SJCRH30 (cell line): ENCODE results near the gene BID. TPM values are rescaled to one million over a fixed set of nuclear protein-coding genes. Genes with fewer than 3 reads are reported as not detected.

Source experiments
- DNase-seq, 2 experiments: peaks; one replicate each; pipeline ENCODE4 v3.0.0-alpha.2; 2015 to 2020
- H3K27ac ChIP-seq: fragments of 250-450 bp; sonication (Bioruptor Pico); 2 replicates; pipeline ENCODE4 v1.5.1; 2020; ENCODE audit warnings: mild to moderate bottlenecking, moderate library complexity
- H3K27me3 ChIP-seq: fragments of 250-450 bp; sonication (Bioruptor Pico); 2 replicates; pipeline ENCODE4 v1.5.1; 2020; ENCODE audit warnings: mild to moderate bottlenecking, moderate library complexity
- H3K36me3 ChIP-seq: fragments of 250-450 bp; sonication (Bioruptor Pico); 2 replicates; pipeline ENCODE4 v1.5.1; 2020; ENCODE audit warnings: mild to moderate bottlenecking, moderate library complexity
- H3K4me1 ChIP-seq: fragments of 250-450 bp; sonication (Bioruptor Pico); 2 replicates; pipeline ENCODE4 v1.5.1; 2020; ENCODE audit warnings: mild to moderate bottlenecking, moderate library complexity
- H3K4me3 ChIP-seq: fragments of 250-450 bp; sonication (Bioruptor Pico); 2 replicates; pipeline ENCODE4 v1.5.1; 2020; ENCODE audit warnings: mild to moderate bottlenecking, moderate library complexity
- H3K9me3 ChIP-seq: fragments of 250-450 bp; sonication (Bioruptor Pico); replicated peaks from 2 replicates; pipeline ENCODE4 v1.5.1; 2020; ENCODE audit warnings: mild to moderate bottlenecking, moderate library complexity
- total RNA-seq: library from RNA; depleted of rRNA; stranded (reverse); fragments of >200 nt; shearing (Covaris generic); gene quantifications from 2 replicates; pipeline ENCODE4 v1.2.3, GENCODE V29; 2014

BID gene
- total RNA-seq, 1 experiment from 2014 or later: 39.9 TPM

DNA sequence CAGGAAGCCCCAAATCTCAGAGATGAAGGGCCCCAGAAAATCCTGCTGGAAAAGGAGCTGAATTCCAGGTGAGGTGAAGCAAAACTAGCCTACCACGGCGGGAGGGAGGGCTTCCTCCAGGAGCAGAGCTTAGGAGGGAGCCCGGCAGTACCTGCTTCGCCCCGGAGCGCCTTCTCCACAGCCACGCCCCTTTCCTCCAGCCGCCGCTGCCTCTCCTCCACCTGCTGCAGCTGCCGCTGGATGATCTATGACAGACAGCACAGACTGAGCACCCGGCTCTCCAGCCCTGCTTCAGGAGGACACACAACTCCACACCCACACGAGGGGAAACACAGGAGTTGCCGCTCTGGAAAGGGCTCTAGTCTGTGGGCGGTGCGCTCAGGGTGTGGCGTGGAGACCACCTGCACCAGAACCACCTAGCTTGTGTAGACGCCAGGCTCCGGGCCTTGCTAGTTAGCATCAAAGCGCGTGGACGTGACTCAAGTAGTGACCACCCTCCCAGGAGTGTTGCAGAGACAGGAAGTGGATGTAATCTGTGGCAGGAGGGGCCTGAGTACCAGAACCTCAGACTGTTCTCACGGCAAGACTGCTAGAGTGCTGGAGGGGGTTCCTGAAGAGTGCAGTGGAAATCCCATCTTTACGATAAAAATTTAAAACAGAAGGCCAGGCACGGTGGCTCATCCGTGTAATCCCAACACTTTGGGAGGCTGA is 34.6 kb upstream of the BID start:
- no peaks in the 10 kb centered on the region for H3K36me3 ChIP-seq
- H3K4me1 ChIP-seq: peaks cover 5% of the 10 kb centered on the region
- no peak overlapping the region for H3K4me3 ChIP-seq
- no peak for DNase-seq
- H3K27ac ChIP-seq: no peak overlapping the region
- H3K9me3 ChIP-seq: no peaks in the 10 kb centered on the region
- no peaks in the 10 kb centered on the region for H3K27me3 ChIP-seq

- Histone ChIP-seq H3K27ac (peak overlapping the region; percentile 22), H3K36me3 (no peaks in the 10 kb centered on the region), H3K9me3 (no peaks in the 10 kb centered on the region), H3K4me1 (peaks cover 5% of the 10 kb centered on the region), H3K27me3 (no peaks in the 10 kb centered on the region), H3K4me3 (no peak overlapping the region)
- peak; percentile 73 to 77 for DNase-seq
Observed at GRCh38 chr22:17807578-17808410, 33.5 kb upstream of the BID start.

- Histone ChIP-seq H3K27me3 (no peaks in the 10 kb centered on the region), H3K4me3 (no peak overlapping the region), H3K36me3 (no peaks in the 10 kb centered on the region), H3K4me1 (peaks cover 5% of the 10 kb centered on the region), H3K27ac (no peak overlapping the region), H3K9me3 (no peaks in the 10 kb centered on the region)
- DNase-seq: no peak
Observed at GRCh38 chr22:17807086-17807485, 32.8 kb upstream of the BID start.

DNA sequence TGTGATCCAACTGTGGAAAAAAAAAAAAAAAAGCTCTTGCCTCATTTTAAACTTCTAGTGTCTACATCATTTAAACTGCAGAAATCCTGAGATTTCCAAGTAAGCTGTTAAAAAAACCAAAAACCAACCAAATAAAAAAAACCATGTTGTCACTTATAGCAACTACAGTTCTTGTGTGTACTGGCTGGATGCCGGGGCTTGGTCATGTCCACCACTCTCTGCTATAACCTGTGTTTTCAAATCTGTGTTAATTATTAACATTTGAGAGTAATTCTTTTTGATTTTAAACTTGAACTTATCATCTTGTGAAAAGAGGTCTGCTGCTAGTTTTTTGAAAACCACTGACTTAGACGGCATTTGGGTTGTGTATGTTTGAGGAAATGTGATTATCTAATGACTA is 32.2 kb upstream of the BID start:
- H3K9me3 ChIP-seq: no peaks in the 10 kb centered on the region
- no peak for DNase-seq
- no peak overlapping the region for H3K27ac ChIP-seq
- no peaks in the 10 kb centered on the region for H3K36me3 ChIP-seq
- H3K4me1 ChIP-seq: peaks cover 5% of the 10 kb centered on the region
- no peaks in the 10 kb centered on the region for H3K27me3 ChIP-seq
- H3K4me3 ChIP-seq: no peak overlapping the region

GRCh38 chr22:17804331-17805080 is 30.2 kb upstream of the BID start:
- DNase-seq: peak in 1 of 2 experiments; percentile 58
- Histone ChIP-seq H3K9me3 (no peaks in the 10 kb centered on the region), H3K36me3 (no peaks in the 10 kb centered on the region), H3K4me1 (peaks cover 5% of the 10 kb centered on the region), H3K27me3 (no peaks in the 10 kb centered on the region), H3K4me3 (no peak overlapping the region), H3K27ac (no peak overlapping the region)

DNA sequence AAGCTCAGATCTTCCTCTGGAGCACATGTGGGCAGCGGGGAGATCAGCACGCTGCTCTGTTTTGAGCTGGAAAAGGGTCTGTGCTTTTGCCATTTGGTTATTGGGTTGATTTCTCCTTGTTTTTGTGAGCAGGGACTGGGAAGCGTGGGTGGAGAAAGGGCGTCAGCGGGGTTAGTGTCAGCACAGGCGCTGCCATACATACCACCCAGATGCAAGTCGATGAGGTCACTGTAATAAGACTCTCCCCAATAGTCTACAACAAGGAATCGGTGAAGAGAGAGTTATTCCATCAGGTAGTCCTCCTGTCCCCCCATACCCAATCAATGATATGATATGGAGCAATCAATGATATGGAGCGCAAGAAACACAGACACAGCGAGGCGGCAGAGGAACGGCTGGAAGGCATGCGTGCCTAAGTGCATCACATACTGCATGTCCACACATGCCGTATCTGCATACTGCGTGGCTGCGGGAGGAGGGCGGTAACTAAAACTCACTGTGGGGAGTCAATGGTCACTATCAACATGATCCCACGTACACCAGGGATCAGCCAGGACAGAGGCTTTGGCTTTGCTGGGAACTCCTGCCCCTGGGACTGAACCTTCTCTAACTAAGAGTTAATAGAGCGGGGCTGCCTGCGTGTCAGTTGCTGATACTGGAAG is 29.5 kb upstream of the BID start:
- no peak overlapping the region for H3K27ac ChIP-seq
- H3K4me1 ChIP-seq: peaks cover 5% of the 10 kb centered on the region
- no peaks in the 10 kb centered on the region for H3K36me3 ChIP-seq
- H3K27me3 ChIP-seq: no peaks in the 10 kb centered on the region
- DNase-seq: no peak
- no peak overlapping the region for H3K4me3 ChIP-seq
- H3K9me3 ChIP-seq: no peaks in the 10 kb centered on the region

GRCh38 chr22:17802822-17803221 is 28.6 kb upstream of the BID start:
- DNase-seq: peak in 1 of 2 experiments; percentile 28
- H3K36me3 ChIP-seq: no peaks in the 10 kb centered on the region
- no peaks in the 10 kb centered on the region for H3K27me3 ChIP-seq
- peaks cover 2% of the 10 kb centered on the region for H3K4me1 ChIP-seq
- H3K9me3 ChIP-seq: no peaks in the 10 kb centered on the region
- H3K4me3 ChIP-seq: no peak overlapping the region
- no peak overlapping the region for H3K27ac ChIP-seq

DNA sequence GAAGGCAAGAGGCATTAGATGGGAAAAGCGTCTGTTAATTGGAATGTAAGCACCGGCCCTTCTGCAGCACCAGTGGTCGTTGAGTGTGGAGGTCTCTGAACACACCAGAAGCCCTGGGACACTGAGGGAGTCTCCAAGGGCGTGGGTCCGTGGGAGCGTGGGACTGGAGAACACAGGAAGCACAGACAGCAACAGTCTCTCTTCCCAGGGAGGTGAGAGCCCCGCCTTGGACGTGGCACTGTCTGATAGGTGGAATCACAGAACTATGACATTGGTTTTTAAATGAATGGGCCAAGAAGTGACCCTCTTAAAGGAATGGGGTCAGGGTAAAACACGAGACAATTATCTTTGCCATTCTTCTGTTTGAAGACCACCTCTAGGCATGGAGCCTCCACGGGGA is 28.1 kb upstream of the BID start:
- no peak for DNase-seq
- Histone ChIP-seq H3K27ac (no peak overlapping the region), H3K9me3 (no peaks in the 10 kb centered on the region), H3K4me3 (no peak overlapping the region), H3K36me3 (no peaks in the 10 kb centered on the region), H3K27me3 (no peaks in the 10 kb centered on the region), H3K4me1 (no peaks in the 10 kb centered on the region; the same call in 1 of the 2 replicates)

DNA sequence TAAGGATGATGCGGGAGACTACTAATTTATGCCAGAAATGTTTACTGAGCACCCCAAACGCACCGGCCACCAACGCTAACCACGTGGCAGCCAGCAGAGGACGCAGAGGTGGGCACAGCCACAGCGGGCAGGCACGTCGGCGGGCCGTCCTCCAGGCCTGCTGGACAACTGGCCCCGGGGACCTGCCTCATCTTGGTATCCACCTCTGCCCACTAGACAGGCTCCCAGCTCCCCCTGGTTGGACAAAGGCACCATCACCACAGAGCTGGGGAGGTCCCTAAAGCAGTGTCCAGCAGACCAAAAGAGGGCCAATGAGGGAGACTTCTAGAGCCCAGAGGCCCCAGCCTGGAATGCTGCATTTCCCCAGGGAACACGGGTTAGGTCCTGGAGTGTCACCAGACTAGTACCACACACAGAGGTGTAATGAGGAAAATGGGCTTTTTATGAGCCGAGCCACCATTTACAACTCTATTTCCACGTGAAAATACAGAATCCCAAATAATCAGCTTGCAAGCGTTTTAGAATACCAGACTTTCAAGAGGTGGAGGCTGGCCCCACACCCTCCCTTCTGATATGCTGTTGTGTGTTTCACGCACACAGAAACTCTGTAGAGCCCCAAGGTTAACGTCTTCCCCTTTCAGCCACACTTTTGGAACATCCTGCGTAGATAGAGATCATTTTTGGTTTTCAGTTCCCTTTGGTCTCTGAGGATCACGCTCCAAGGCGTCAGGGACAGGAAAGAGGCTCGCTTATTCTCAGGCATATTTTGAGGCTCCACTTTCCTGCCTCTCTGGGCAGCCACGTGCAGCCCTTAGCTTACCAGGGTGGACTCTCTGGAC is 23.7 kb upstream of the BID start:
- no peaks in the 10 kb centered on the region for H3K36me3 ChIP-seq
- DNase-seq: no peak
- H3K4me1 ChIP-seq: no peaks in the 10 kb centered on the region
- no peaks in the 10 kb centered on the region for H3K9me3 ChIP-seq
- H3K27me3 ChIP-seq: no peaks in the 10 kb centered on the region
- H3K4me3 ChIP-seq: no peak overlapping the region
- H3K27ac ChIP-seq: no peak overlapping the region

DNA sequence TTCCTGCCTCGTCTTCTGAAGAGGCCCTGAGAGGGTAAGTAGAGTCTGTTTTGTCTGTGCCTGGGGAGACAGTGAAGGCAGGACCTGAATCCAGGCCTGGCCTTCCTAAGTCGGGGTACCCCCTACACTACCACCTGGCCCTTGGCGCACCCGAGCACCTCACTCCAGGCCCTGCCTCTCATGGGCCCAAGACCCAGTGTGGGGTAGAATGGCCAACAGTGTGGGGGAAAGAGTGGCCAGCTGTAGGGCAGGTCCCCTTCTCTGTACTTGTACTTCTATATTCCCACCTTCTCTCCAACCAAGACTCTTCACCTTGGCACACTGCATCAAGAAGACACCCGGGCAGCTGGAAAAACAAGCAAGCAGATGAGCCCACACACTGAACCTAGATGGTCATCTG is 22.4 kb upstream of the BID start:
- H3K27ac ChIP-seq: no peak overlapping the region
- no peaks in the 10 kb centered on the region for H3K9me3 ChIP-seq
- DNase-seq: no peak
- no peaks in the 10 kb centered on the region for H3K36me3 ChIP-seq
- no peaks in the 10 kb centered on the region for H3K27me3 ChIP-seq
- no peak overlapping the region for H3K4me3 ChIP-seq
- H3K4me1 ChIP-seq: no peaks in the 10 kb centered on the region

DNA sequence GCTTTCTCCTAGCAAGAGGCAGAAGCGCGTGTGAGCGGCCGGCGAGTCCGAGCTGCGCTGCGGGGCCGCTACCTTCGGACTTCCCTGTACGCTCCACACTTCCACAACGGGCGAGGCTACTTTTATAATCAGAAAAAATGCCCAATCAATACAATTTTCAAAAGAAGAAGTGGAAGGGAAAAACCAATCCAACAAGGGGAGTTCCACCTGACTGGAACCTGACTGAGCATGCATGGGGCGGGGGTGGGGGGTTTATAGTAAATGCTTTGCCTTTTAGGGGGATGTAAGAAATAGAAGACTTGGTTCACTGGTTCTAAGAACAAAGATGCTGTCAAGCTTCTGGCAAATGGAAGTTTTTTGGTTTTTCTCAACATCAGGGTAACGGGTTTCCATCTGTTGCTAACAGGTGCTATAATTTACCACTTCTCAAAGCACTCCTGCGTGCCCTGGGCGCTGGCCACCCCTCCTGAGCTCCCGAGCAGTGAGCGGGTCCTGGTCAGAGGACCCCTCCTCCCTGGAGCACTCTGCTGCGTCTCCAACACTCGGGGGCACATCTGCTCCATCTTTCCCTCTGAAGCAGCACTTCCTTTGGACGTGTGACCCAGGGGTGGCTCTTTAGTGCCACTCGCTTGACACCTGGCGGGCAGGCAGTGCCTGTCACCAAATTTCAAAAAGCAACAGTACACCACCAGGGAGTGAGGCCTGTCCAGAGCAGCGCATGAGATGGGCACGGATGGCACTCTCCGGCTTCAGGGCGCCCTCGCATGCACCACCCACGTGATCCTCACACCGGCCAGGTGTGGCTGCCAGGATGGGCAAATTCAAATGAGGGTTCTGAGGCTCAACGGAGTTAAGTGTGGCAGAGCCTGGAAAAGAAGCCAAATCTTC is 21.6 kb upstream of the BID start:
- no peaks in the 10 kb centered on the region for H3K9me3 ChIP-seq
- no peaks in the 10 kb centered on the region for H3K27me3 ChIP-seq
- H3K4me1 ChIP-seq: no peaks in the 10 kb centered on the region
- no peaks in the 10 kb centered on the region for H3K36me3 ChIP-seq
- H3K27ac ChIP-seq: no peak overlapping the region
- no peak for DNase-seq
- no peak overlapping the region for H3K4me3 ChIP-seq

- Histone ChIP-seq H3K27ac (no peak overlapping the region), H3K36me3 (no peaks in the 10 kb centered on the region), H3K4me1 (no peaks in the 10 kb centered on the region)
Observed at GRCh38 chr22:17794726-17795542, 20.7 kb upstream of the BID start.

More at GRCh38 chr22:17794726-17795542, 20.7 kb upstream of the BID start:
- Histone ChIP-seq H3K27me3 (no peaks in the 10 kb centered on the region), H3K9me3 (no peaks in the 10 kb centered on the region), H3K4me3 (no peak overlapping the region)
- no peak for DNase-seq
